AG10803 (cell line): ENCODE data around the gene LY9.
"Not testable (repeated sequence)": the region's sequence is repeated elsewhere in the genome, so short reads cannot be mapped to it uniquely, and the experiment has no call there.

Experiments used
- DNase-seq: peaks from one replicate; pipeline ENCODE4 v3.0.0; 2010; ENCODE audit warnings: low read depth
- H3K4me3 ChIP-seq: 2 replicates; pipeline ENCODE4 v1.5.1; 2011; ENCODE audit warnings: mild to moderate bottlenecking, low read length, control low read depth
- TF ChIP-seq, protein P1 (sequence below): conservative IDR thresholded peaks from 2 replicates; pipeline ENCODE4 v1.5.1; 2011; ENCODE audit warnings: mild to moderate bottlenecking, low read length, control low read depth, inconsistent platforms

Gene LY9

GRCh38 chr1:160865337-160865736, 69.4 kb downstream of the LY9 start:
- TF ChIP-seq, protein P1, sequence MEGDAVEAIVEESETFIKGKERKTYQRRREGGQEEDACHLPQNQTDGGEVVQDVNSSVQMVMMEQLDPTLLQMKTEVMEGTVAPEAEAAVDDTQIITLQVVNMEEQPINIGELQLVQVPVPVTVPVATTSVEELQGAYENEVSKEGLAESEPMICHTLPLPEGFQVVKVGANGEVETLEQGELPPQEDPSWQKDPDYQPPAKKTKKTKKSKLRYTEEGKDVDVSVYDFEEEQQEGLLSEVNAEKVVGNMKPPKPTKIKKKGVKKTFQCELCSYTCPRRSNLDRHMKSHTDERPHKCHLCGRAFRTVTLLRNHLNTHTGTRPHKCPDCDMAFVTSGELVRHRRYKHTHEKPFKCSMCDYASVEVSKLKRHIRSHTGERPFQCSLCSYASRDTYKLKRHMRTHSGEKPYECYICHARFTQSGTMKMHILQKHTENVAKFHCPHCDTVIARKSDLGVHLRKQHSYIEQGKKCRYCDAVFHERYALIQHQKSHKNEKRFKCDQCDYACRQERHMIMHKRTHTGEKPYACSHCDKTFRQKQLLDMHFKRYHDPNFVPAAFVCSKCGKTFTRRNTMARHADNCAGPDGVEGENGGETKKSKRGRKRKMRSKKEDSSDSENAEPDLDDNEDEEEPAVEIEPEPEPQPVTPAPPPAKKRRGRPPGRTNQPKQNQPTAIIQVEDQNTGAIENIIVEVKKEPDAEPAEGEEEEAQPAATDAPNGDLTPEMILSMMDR = no peak
- no peak for DNase-seq
- no peak overlapping the region for H3K4me3 ChIP-seq

- DNase-seq = no peak
- TF ChIP-seq, protein P1 = no peak
- H3K4me3 ChIP-seq = no peak overlapping the region
These were observed 70.2 kb downstream of the LY9 start for GRCh38 chr1:160866001-160866694.

GRCh38 chr1:160866695-160867260, 70.8 kb downstream of the LY9 start:
- no peak for DNase-seq
- no peak overlapping the region for H3K4me3 ChIP-seq
- TF ChIP-seq, protein P1 = no peak

- not testable (repeated sequence) for DNase-seq, H3K4me3 ChIP-seq
These were observed 71.7 kb downstream of the LY9 start for GRCh38 chr1:160867651-160868050.

DNA sequence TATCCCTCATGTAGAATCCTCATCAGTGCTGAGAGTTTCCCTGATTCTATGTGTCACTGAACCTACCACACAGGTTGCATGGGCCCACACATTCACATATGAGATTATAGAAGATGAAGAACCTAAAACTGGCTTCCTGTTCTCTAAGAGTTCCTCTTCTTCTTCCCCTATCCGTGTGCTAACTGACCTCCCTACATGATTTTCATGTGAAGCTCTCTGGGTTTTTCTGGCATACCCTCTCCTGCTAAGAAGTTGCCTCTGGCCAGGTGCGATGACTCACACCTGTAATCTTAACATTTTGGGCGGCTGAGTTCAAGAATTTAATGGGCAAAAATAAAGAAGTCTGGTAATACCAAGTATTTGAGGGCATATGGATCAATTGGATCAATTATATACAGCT, 72.2 kb downstream of the LY9 start:
- no peak for DNase-seq
- no peak overlapping the region for H3K4me3 ChIP-seq
- TF ChIP-seq, protein P1 = no peak

DNA sequence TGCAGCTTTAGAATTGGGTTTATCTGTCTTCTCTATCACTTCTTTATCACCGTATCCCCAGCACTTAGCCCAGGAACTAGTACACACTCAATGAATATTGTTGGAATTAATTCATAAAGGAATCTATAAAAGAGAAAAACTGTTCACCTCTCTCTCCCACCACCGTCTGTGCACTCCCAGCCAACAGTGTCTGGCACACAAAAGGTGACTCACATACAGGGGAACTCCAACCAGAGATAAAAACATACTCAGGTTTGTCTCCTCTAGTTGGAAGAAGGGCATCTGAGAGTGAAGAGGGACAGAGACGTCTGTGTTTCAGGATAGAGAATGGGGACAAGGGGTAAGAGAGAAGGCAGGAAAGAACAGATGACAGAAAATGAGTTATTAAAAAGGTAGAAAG, 79.0 kb downstream of the LY9 start:
- TF ChIP-seq, protein P1 = no peak
- no peak overlapping the region for H3K4me3 ChIP-seq
- DNase-seq = no peak

DNA sequence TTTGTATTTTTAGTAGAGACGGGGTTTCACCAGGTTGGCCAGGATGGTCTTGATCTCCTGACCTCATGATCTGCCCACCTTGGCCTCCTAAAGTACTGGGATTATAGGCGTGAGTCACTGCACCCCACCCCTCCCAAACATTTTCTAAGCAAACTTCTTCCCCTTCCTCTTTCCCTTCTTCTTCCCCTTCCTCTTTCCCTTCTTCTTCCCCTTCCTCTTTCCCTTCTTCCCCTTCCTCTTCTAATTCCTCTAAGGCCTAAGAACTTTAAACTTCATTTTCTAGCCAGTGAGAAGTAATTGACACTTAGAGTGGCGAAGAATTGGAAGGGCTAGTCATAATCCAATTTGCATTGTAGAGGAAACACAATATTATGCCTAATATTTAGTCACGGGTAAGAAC, 79.6 kb downstream of the LY9 start:
- H3K4me3 ChIP-seq, DNase-seq: not testable (repeated sequence)

DNA sequence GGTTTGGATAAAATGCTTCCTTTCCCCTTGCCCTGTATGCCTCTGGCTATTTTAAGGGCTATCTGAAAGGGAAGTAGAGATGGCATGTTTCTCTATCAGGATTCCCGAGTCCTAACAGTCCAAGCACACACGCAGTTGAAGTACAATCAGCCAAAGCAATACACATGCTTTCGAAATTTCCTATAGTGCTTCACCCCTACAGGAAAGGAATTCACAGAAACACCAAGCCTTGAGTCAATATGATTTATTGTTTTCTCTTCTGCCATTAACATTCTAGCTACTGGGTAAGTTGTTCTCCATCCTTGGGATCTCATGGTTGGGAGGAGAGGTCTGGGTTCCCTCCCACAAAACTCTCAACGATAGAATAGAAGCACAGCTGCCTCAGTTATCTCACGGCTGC, 80.3 kb downstream of the LY9 start:
- no peak overlapping the region for H3K4me3 ChIP-seq
- TF ChIP-seq, protein P1 = no peak
- no peak for DNase-seq
